ENCODE results near the gene CRTC2.

DNA sequence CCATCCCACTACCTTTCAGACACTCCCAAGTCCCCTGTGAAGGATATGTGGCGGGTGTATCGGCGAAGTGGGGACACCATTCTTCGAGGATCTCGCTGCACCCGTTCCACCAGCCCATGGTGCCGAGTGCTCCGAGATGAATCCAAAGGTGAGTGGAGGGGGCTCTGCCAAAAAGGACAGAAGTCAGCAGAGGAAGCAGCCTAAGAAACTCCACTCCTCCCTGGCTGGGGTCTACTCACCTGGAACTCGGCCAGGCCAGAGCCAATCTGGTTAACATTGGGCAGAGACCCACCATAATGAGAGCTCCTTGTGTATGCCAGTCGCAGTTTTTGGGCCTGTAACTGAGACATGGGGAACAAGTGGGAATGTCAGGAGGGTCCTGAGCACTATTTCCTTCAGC, 3.6 kb downstream of the CRTC2 start:
- TF ChIP-seq CTCF (IDR thresholded peaks at IDR 0.05), result no peak
- TF ChIP-seq EP300 (IDR thresholded peaks at IDR 0.05), result no peak

Data from esophagus muscularis mucosa (tissue), 3 donors.